ENCODE results near the gene LGALS9B.
"Not testable (repeated sequence)": the region's sequence is repeated elsewhere in the genome, so short reads cannot be mapped to it uniquely, and the experiment has no call there.

DNA sequence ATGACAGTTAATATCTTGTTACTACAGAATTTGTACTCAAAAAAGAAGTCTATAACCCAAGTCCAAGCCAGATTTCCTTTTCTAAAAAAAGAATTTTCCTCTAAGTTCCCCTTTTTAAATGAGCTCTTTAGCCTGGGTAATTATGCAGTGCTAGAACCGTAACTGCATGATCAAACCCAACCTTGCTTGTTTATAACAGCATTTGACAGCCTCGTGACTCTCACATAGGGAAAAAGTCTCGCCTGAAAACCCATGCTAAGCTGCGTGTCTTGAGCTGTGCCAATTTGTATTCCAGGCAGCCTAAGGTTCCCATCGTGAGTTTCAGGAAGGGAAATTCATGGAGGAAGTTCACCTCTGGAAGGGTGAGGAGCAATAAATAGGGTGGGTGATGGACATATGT, 44.5 kb downstream of the LGALS9B start:
- TF ChIP-seq, protein P1, sequence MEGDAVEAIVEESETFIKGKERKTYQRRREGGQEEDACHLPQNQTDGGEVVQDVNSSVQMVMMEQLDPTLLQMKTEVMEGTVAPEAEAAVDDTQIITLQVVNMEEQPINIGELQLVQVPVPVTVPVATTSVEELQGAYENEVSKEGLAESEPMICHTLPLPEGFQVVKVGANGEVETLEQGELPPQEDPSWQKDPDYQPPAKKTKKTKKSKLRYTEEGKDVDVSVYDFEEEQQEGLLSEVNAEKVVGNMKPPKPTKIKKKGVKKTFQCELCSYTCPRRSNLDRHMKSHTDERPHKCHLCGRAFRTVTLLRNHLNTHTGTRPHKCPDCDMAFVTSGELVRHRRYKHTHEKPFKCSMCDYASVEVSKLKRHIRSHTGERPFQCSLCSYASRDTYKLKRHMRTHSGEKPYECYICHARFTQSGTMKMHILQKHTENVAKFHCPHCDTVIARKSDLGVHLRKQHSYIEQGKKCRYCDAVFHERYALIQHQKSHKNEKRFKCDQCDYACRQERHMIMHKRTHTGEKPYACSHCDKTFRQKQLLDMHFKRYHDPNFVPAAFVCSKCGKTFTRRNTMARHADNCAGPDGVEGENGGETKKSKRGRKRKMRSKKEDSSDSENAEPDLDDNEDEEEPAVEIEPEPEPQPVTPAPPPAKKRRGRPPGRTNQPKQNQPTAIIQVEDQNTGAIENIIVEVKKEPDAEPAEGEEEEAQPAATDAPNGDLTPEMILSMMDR (IDR thresholded peaks at IDR 0.05): not testable (repeated sequence)
- not testable (repeated sequence) for TF ChIP-seq POLR2A (IDR thresholded peaks at IDR 0.05)

Measured in prostate gland (tissue), 2 donors.